B cell (primary cell): ENCODE data around the gene NPRL2.

ENCODE experiments used
- EZH2 ChIP-seq: IDR thresholded peaks from 2 replicates; pipeline ENCODE4 v1.6.1; 2012; ENCODE audit warnings: borderline replicate concordance, low read depth, mild to moderate bottlenecking, moderate library complexity, low read length; ENCODE audit not compliant: insufficient read depth, poor library complexity, severe bottlenecking
- TF ChIP-seq, protein P1 (sequence below): fragments of 200-600 bp; IDR thresholded peaks from one replicate; pipeline ENCODE4 v1.8.0; 2022; ENCODE audit warnings: antibody characterized with exemption, mild to moderate bottlenecking

DNA sequence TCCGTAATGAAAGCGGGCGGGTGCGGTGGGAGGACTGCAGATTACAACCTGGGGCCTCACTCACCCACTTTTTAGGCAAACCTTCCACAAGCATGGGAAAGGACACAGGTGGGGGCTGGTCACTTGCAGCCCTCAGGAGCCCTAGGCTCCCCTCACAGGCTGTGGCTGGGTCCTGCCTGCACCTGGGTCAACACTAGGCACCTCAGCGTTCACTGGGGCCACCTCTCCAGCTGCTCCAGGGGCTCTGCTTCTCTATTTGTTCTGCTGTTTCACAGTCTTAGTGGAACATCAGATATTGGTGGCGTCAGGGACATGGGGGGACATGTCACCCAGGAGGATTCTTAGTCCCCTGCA, 38.8 kb upstream of the NPRL2 start:
- TF ChIP-seq, protein P1, sequence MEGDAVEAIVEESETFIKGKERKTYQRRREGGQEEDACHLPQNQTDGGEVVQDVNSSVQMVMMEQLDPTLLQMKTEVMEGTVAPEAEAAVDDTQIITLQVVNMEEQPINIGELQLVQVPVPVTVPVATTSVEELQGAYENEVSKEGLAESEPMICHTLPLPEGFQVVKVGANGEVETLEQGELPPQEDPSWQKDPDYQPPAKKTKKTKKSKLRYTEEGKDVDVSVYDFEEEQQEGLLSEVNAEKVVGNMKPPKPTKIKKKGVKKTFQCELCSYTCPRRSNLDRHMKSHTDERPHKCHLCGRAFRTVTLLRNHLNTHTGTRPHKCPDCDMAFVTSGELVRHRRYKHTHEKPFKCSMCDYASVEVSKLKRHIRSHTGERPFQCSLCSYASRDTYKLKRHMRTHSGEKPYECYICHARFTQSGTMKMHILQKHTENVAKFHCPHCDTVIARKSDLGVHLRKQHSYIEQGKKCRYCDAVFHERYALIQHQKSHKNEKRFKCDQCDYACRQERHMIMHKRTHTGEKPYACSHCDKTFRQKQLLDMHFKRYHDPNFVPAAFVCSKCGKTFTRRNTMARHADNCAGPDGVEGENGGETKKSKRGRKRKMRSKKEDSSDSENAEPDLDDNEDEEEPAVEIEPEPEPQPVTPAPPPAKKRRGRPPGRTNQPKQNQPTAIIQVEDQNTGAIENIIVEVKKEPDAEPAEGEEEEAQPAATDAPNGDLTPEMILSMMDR, result no peak
- no peak for TF ChIP-seq EZH2
